HEK293T (cell line): ENCODE measurements around the gene IGFL1.
"Not testable (repeated sequence)": the region's sequence is repeated elsewhere in the genome, so short reads cannot be mapped to it uniquely, and the experiment has no call there.

Source experiments
- CTCF ChIA-PET: fragments of 350-600 bp; formaldehyde crosslinking; extraction: SDS; loops from one replicate; lab custom pipeline; 2021; ENCODE audit warnings: antibody characterized with exemption, inconsistent platforms; lab: Yijun Ruan, JAX
- POLR2A ChIA-PET: fragments of 350-600 bp; formaldehyde crosslinking; extraction: SDS; loops from one replicate; lab custom pipeline; 2020; ENCODE audit warnings: antibody characterized with exemption, inconsistent platforms; lab: Yijun Ruan, JAX
- DNase-seq: peaks from one replicate; pipeline ENCODE4 v3.0.0; 2012; ENCODE audit warnings: mixed read lengths; ENCODE audit errors: extremely low spot score
- ARNT ChIP-seq: fragments of 450-650 bp; IDR thresholded peaks from 2 replicates; pipeline ENCODE4 v1.6.1; 2017; ENCODE audit warnings: mild to moderate bottlenecking
- BHLHE40 ChIP-seq: fragments of 450-650 bp; IDR thresholded peaks from 2 replicates; pipeline ENCODE4 v1.6.1; 2016; ENCODE audit warnings: mild to moderate bottlenecking, moderate library complexity, borderline replicate concordance
- CTBP1 ChIP-seq: fragments of 450-650 bp; IDR thresholded peaks from 2 replicates; pipeline ENCODE4 v1.6.1; 2016; ENCODE audit warnings: borderline replicate concordance
- ELF4 ChIP-seq: fragments of 450-650 bp; IDR thresholded peaks from 2 replicates; pipeline ENCODE4 v1.6.1; 2017; ENCODE audit warnings: antibody characterized with exemption
- FOXA1 ChIP-seq: fragments of 450-650 bp; IDR thresholded peaks from 2 replicates; pipeline ENCODE4 v1.6.1; 2016; ENCODE audit warnings: mild to moderate bottlenecking
- FOXK2 ChIP-seq: fragments of 450-650 bp; IDR thresholded peaks from 2 replicates; pipeline ENCODE4 v1.6.1; 2016; ENCODE audit warnings: mild to moderate bottlenecking
- FOXM1 ChIP-seq: fragments of 450-650 bp; IDR thresholded peaks from 2 replicates; pipeline ENCODE4 v1.6.1; 2017; ENCODE audit warnings: mild to moderate bottlenecking, borderline replicate concordance
- HDGF ChIP-seq: fragments of 450-650 bp; IDR thresholded peaks from 2 replicates; pipeline ENCODE4 v1.6.1; 2017; ENCODE audit warnings: antibody characterized with exemption, borderline replicate concordance
- L3MBTL2 ChIP-seq: fragments of 450-650 bp; conservative IDR thresholded peaks from 2 replicates; pipeline ENCODE4 v1.6.1; 2016; ENCODE audit warnings: mild to moderate bottlenecking
- LEF1 ChIP-seq: fragments of 450-650 bp; IDR thresholded peaks from 2 replicates; pipeline ENCODE4 v1.6.1; 2017; ENCODE audit warnings: mild to moderate bottlenecking, borderline replicate concordance
- NFRKB ChIP-seq: fragments of 450-650 bp; IDR thresholded peaks from 2 replicates; pipeline ENCODE4 v1.6.1; 2016; ENCODE audit warnings: mild to moderate bottlenecking, moderate library complexity
- PKNOX1 ChIP-seq: fragments of 450-650 bp; IDR thresholded peaks from 2 replicates; pipeline ENCODE4 v1.6.1; 2016
- SP1 ChIP-seq: fragments of 450-650 bp; IDR thresholded peaks from 2 replicates; pipeline ENCODE4 v1.6.1; 2017
- SUZ12 ChIP-seq: fragments of 450-650 bp; IDR thresholded peaks from 2 replicates; pipeline ENCODE4 v1.6.1; 2016; ENCODE audit warnings: mild to moderate bottlenecking
- TARDBP ChIP-seq: fragments of 450-650 bp; IDR thresholded peaks from 2 replicates; pipeline ENCODE4 v1.6.1; 2016
- ZNF384 ChIP-seq: fragments of 450-650 bp; IDR thresholded peaks from 2 replicates; pipeline ENCODE4 v1.6.1; 2016

IGFL1 gene

GRCh38 chr19:46204008-46204407 lies 25.5 kb upstream of the IGFL1 start:
- CTCF ChIA-PET = interaction anchor here (0.7 kb wide), 1 partner anchor 9 kb away, joined by 5 read pairs; no protein-coding TSS in a partner anchor
- POLR2A ChIA-PET = no interaction called here
- DNase-seq = no peak
- TF ChIP-seq NFRKB = no peak
- no peak for TF ChIP-seq PKNOX1
- TF ChIP-seq TARDBP = no peak

GRCh38 chr19:46205183-46205984 lies 24.2 kb upstream of the IGFL1 start:
- TF ChIP-seq ARNT (no peak), L3MBTL2 (no peak), ELF4 (no peak), LEF1 (no peak), SUZ12 (no peak), CTBP1 (no peak), BHLHE40 (no peak), HDGF (no peak), TARDBP (no peak), FOXM1 (no peak)
- ChIA-PET POLR2A (no interaction called here), CTCF (interaction anchor here (1.0 kb wide), 1 partner anchor 14 kb away, joined by 5 read pairs; no protein-coding TSS in a partner anchor)
- no peak for DNase-seq

DNA sequence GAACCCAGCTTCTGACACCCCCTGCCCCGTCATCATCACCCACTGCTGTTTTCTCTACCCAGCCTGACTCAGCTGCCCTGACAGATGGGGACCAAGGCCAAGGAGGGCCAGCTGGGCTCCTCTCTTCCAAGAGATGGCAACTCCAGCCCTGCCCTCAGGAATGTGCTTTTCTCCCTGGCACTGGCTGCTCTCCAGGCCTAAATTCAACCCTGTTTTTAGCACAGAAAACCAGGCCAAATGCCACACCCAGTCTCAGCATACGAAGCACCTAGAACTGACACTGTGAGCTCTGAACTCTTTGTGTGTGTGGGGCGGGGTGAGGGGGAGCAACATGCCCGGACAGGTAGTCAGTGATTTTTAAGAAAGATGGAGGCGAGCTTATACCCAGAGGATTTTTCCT lies 23.4 kb upstream of the IGFL1 start:
- ChIA-PET CTCF (no interaction called here), POLR2A (no interaction called here)
- TF ChIP-seq FOXK2 (no peak), TARDBP (no peak), HDGF (no peak), ZNF384 (no peak), CTBP1 (no peak), PKNOX1 (no peak), SP1 (no peak), ELF4 (no peak), L3MBTL2 (no peak), SUZ12 (no peak), NFRKB (no peak), ARNT (no peak), FOXA1 (no peak), BHLHE40 (no peak), LEF1 (no peak), FOXM1 (no peak)
- DNase-seq = no peak

DNA sequence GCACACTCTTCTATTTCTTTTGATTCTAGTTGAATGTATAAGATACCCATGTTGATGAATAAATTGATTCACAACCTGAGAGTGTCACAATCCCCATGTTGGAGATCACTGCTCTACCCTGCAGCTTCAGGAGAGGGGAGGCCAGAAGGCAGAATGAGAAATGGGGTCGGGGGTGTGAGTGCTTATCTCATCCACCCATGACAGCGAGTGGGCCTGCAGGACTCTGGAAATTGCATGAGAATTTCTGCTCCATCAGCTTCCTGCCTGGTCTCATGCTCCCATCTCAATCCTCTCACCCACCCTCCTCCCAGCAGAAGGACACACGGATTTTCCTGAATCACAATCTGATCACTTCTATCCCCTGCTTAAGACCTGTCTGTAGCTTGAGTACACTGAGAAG lies 22.9 kb upstream of the IGFL1 start:
- ChIA-PET CTCF (no interaction called here), POLR2A (no interaction called here)
- DNase-seq = no peak
- TF ChIP-seq L3MBTL2 (no peak), ZNF384 (no peak), LEF1 (no peak), FOXA1 (no peak), CTBP1 (no peak), SUZ12 (no peak), ELF4 (no peak), TARDBP (no peak), BHLHE40 (no peak), SP1 (no peak), NFRKB (no peak), ARNT (no peak), HDGF (no peak), PKNOX1 (no peak), FOXM1 (no peak)

DNA sequence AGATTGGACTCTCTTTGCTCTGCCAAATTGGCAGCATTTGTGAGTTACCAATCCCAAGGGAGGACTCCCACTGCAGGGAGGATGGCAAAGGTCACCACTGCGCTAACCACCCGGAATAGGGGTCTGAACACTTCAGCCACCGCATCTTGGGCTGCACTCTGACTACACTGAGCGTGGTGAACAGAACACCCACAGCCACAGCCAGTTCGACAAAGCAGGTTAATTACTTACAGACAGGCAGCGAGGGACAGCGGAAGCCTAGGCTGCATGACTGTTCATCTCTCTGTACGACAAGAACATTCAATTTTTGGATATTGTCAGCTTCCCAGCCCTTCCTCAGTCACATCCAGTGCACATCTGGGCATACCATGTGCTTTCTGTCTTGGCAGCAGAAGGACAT lies 21.7 kb upstream of the IGFL1 start:
- POLR2A ChIA-PET, DNase-seq, CTCF ChIA-PET: not testable (repeated sequence)

DNA sequence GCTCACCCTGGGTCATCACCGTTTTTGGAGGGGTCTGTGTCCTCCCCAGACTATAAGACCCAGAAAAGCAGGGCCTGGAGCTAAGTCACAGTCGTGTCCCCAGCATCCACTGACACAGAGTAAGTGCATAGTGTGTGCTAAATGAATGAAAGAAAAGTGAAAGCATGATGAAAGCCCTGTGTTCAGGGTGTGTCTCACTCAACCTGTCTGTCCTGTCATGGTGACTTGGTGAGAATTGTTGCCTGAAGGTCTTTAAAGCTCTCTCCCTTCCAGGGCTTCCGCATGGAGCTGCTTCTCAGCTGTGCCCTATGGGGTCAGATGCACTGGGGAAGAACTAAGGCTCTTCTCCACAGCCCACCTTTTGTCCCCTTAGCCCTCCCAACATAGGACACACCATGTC lies 20.5 kb upstream of the IGFL1 start:
- no peak for DNase-seq
- TF ChIP-seq FOXA1 = no peak
- TF ChIP-seq ARNT = no peak
- TF ChIP-seq SP1 = no peak
- POLR2A ChIA-PET = no interaction called here
- CTCF ChIA-PET = no interaction called here

DNA sequence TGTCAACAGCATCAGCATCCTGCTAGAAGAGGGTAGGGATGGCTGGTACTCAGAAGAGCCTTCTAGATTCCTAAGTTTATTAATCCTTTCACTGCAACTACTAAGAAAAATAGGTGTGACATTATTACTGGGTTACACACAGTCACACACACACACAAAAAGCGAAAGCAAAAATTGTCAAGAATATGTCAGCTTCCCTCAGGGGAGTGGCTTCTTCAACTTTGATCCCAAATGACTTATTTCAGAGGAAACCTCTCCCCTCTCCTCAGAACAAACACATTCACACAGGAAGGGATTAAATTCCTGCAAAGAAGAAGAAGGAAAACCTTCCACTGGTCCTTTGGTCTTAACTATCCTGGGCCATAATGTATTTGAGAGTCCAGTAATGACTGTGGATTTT lies 20.1 kb upstream of the IGFL1 start:
- TF ChIP-seq BHLHE40 = no peak
- no peak for TF ChIP-seq PKNOX1
- TF ChIP-seq FOXK2 = no peak
- no peak for TF ChIP-seq ZNF384
- no peak for TF ChIP-seq SP1
- no peak for TF ChIP-seq ARNT
- TF ChIP-seq TARDBP = no peak
- TF ChIP-seq LEF1 = no peak
- no peak for TF ChIP-seq FOXM1
- TF ChIP-seq HDGF = no peak
- TF ChIP-seq FOXA1 = no peak
- ChIA-PET CTCF (interaction anchor here (1.2 kb wide), 1 partner anchor 20 kb away, joined by 3 read pairs; no protein-coding TSS in a partner anchor), POLR2A (no interaction called here)
- no peak for DNase-seq
